ENCODE results near the gene RBM26. TPM values are rescaled to one million over a fixed set of nuclear protein-coding genes. Genes with fewer than 3 reads are reported as not detected.

RBM26 gene
- 10 to 100 TPM; 69.4 to 71.1 TPM for total RNA-seq

GRCh38 chr13:79405831-79406596, at the start of gene RBM26:
RBM26 (minus strand) TSS chr13:79406255; CDS start chr13:79405774, 481 bp downstream.
- ATAC-seq (peak; percentile 83 to 89), DNase-seq (ENCODE audit: low spot score in 2 of 2) (peak; percentile 92 to 94)
- Mint-ChIP-seq H3K27ac (peak within 1 kb of the TSS in 1 of 2 donors; percentile 95), H3K36me3 (peaks cover 3 to 15% of the 10 kb centered on the region in 2 donors), H3K9me3 (no peaks in the 10 kb centered on the region)

GRCh38 chr13:79455331-79455730, 49.3 kb upstream of the RBM26 start:
- DNase-seq (ENCODE audit: low spot score in 2 of 2) (no peak), ATAC-seq (no peak)
- Mint-ChIP-seq H3K36me3 (peaks cover 0 to 11% of the 10 kb centered on the region in 2 donors), H3K27ac (no peak overlapping the region), H3K9me3 (peaks cover 0 to 5% of the 10 kb centered on the region in 2 donors)

- Mint-ChIP-seq H3K36me3 (peaks cover 6 to 21% of the 10 kb centered on the region in 2 donors), H3K27ac (peak overlapping the region; percentile 94 to 96), H3K9me3 (peaks cover 8 to 10% of the 10 kb centered on the region in 2 donors)
- DNase-seq (ENCODE audit: low spot score in 2 of 2) (no peak), ATAC-seq (no peak)
These were observed 46.3 kb upstream of the RBM26 start for GRCh38 chr13:79452239-79452913.

GRCh38 chr13:79451500-79451962, 45.5 kb upstream of the RBM26 start:
- H3K36me3 Mint-ChIP-seq = peaks cover 6 to 21% of the 10 kb centered on the region in 2 donors
- peak overlapping the region; percentile 94 to 96 for H3K27ac Mint-ChIP-seq
- peaks cover 8 to 10% of the 10 kb centered on the region in 2 donors for H3K9me3 Mint-ChIP-seq
- DNase-seq (ENCODE audit: low spot score in 2 of 2) (peak; percentile 85 to 94), ATAC-seq (peak; percentile 99)

- DNase-seq (ENCODE audit: low spot score in 2 of 2) = peak in 1 of 2 donors; percentile 56
- ATAC-seq = peak in 1 of 2 donors; percentile 35
- H3K27ac Mint-ChIP-seq = peak overlapping the region; percentile 67 to 81
- H3K36me3 Mint-ChIP-seq = peaks cover 6 to 15% of the 10 kb centered on the region in 2 donors
- peaks cover 8 to 10% of the 10 kb centered on the region in 2 donors for H3K9me3 Mint-ChIP-seq
These were observed 44.1 kb upstream of the RBM26 start for GRCh38 chr13:79450110-79450509.

GRCh38 chr13:79448413-79448812, 42.4 kb upstream of the RBM26 start:
- ATAC-seq = no peak
- peak overlapping the region in 1 of 2 donors; percentile 67 for H3K27ac Mint-ChIP-seq
- peaks cover 6 to 15% of the 10 kb centered on the region in 2 donors for H3K36me3 Mint-ChIP-seq
- peaks cover 5 to 8% of the 10 kb centered on the region in 2 donors for H3K9me3 Mint-ChIP-seq
- no peak for DNase-seq (ENCODE audit: low spot score in 2 of 2)

- DNase-seq (ENCODE audit: low spot score in 2 of 2) (no peak), ATAC-seq (no peak)
- Mint-ChIP-seq H3K9me3 (peaks cover 5 to 8% of the 10 kb centered on the region in 2 donors), H3K27ac (no peak overlapping the region), H3K36me3 (peaks cover 6 to 14% of the 10 kb centered on the region in 2 donors)
These were observed 41.7 kb upstream of the RBM26 start for GRCh38 chr13:79447741-79448140.

GRCh38 chr13:79447141-79447540, 41.1 kb upstream of the RBM26 start:
- Mint-ChIP-seq H3K36me3 (peaks cover 6 to 10% of the 10 kb centered on the region in 2 donors), H3K9me3 (peaks cover 5 to 8% of the 10 kb centered on the region in 2 donors), H3K27ac (no peak overlapping the region)
- ATAC-seq (no peak), DNase-seq (ENCODE audit: low spot score in 2 of 2) (no peak)

GRCh38 chr13:79445968-79446645, 40.1 kb upstream of the RBM26 start:
- no peak for DNase-seq (ENCODE audit: low spot score in 2 of 2)
- H3K27ac Mint-ChIP-seq = peak overlapping the region; percentile 66 to 87
- peak; percentile 76 to 81 for ATAC-seq
- peaks cover 6 to 10% of the 10 kb centered on the region in 2 donors for H3K36me3 Mint-ChIP-seq
- H3K9me3 Mint-ChIP-seq = peaks cover 5 to 8% of the 10 kb centered on the region in 2 donors

GRCh38 chr13:79442706-79443105, 36.7 kb upstream of the RBM26 start:
- Mint-ChIP-seq H3K9me3 (no peaks in the 10 kb centered on the region), H3K27ac (no peak overlapping the region), H3K36me3 (no peaks in the 10 kb centered on the region)
- DNase-seq (ENCODE audit: low spot score in 2 of 2) = no peak
- no peak for ATAC-seq

GRCh38 chr13:79442221-79442620, 36.2 kb upstream of the RBM26 start:
- DNase-seq (ENCODE audit: low spot score in 2 of 2) (no peak), ATAC-seq (no peak)
- Mint-ChIP-seq H3K27ac (no peak overlapping the region), H3K9me3 (no peaks in the 10 kb centered on the region), H3K36me3 (no peaks in the 10 kb centered on the region)

- ATAC-seq = no peak
- Mint-ChIP-seq H3K36me3 (no peaks in the 10 kb centered on the region), H3K9me3 (no peaks in the 10 kb centered on the region), H3K27ac (no peak overlapping the region)
- DNase-seq (ENCODE audit: low spot score in 2 of 2) = no peak
These were observed 35.0 kb upstream of the RBM26 start for GRCh38 chr13:79440958-79441528.

GRCh38 chr13:79439275-79439674, 33.2 kb upstream of the RBM26 start:
- DNase-seq (ENCODE audit: low spot score in 2 of 2) (no peak), ATAC-seq (no peak)
- H3K27ac Mint-ChIP-seq = no peak overlapping the region
- no peaks in the 10 kb centered on the region for H3K36me3 Mint-ChIP-seq
- H3K9me3 Mint-ChIP-seq = no peaks in the 10 kb centered on the region

GRCh38 chr13:79435561-79435990, 29.5 kb upstream of the RBM26 start:
- DNase-seq (ENCODE audit: low spot score in 2 of 2) (no peak), ATAC-seq (no peak)
- no peaks in the 10 kb centered on the region for H3K36me3 Mint-ChIP-seq
- H3K9me3 Mint-ChIP-seq = peaks cover 0 to 2% of the 10 kb centered on the region in 2 donors
- H3K27ac Mint-ChIP-seq = no peak overlapping the region

GRCh38 chr13:79434556-79434955, 28.5 kb upstream of the RBM26 start:
- H3K36me3 Mint-ChIP-seq = no peaks in the 10 kb centered on the region
- ATAC-seq = no peak
- peaks cover 0 to 3% of the 10 kb centered on the region in 2 donors for H3K9me3 Mint-ChIP-seq
- H3K27ac Mint-ChIP-seq = no peak overlapping the region
- no peak for DNase-seq (ENCODE audit: low spot score in 2 of 2)

- no peak for ATAC-seq
These were observed 26.9 kb upstream of the RBM26 start for GRCh38 chr13:79432992-79433391.

More at GRCh38 chr13:79432992-79433391, 26.9 kb upstream of the RBM26 start:
- no peak for DNase-seq (ENCODE audit: low spot score in 2 of 2)
- H3K27ac Mint-ChIP-seq = no peak overlapping the region
- no peaks in the 10 kb centered on the region for H3K36me3 Mint-ChIP-seq
- H3K9me3 Mint-ChIP-seq = peaks cover 0 to 3% of the 10 kb centered on the region in 2 donors
